ENCODE results near the gene DISP3.

The DISP3 gene

GRCh38 chr1:11458811-11459275 lies 20.1 kb upstream of the DISP3 start:
- in situ Hi-C loops (cut with HindIII; ENCODE audit: low sequenced_read_pairs), result no loop called here

GRCh38 chr1:11461531-11462137 lies 17.3 kb upstream of the DISP3 start:
- in situ Hi-C loops (cut with HindIII; ENCODE audit: low sequenced_read_pairs), result loop anchor here (5.0 kb wide), 1 partner anchor 96 kb away; no protein-coding TSS in a partner anchor

- in situ Hi-C loops (cut with HindIII; ENCODE audit: low sequenced_read_pairs), result loop anchor here (5.0 kb wide), 1 partner anchor 95 kb away; no protein-coding TSS in a partner anchor
Observed at GRCh38 chr1:11462224-11462923, 16.6 kb upstream of the DISP3 start.

- in situ Hi-C loops (cut with HindIII; ENCODE audit: low sequenced_read_pairs), result loop anchor here (5.0 kb wide), 1 partner anchor 94 kb away; no protein-coding TSS in a partner anchor
Observed at GRCh38 chr1:11463177-11463576, 15.8 kb upstream of the DISP3 start.

GRCh38 chr1:11465307-11465706 lies 13.6 kb upstream of the DISP3 start:
- in situ Hi-C loops (cut with HindIII; ENCODE audit: low sequenced_read_pairs), result no loop called here

GRCh38 chr1:11466416-11466815 lies 12.5 kb upstream of the DISP3 start:
- in situ Hi-C loops (cut with HindIII; ENCODE audit: low sequenced_read_pairs), result no loop called here

- in situ Hi-C loops (cut with HindIII; ENCODE audit: low sequenced_read_pairs), result no loop called here
Observed at GRCh38 chr1:11468878-11469277, 10.1 kb upstream of the DISP3 start.

- in situ Hi-C loops (cut with HindIII; ENCODE audit: low sequenced_read_pairs), result no loop called here
Observed at GRCh38 chr1:11470912-11471311, 8.0 kb upstream of the DISP3 start.

GRCh38 chr1:11471473-11471872 lies 7.5 kb upstream of the DISP3 start:
- in situ Hi-C loops (cut with HindIII; ENCODE audit: low sequenced_read_pairs), result no loop called here

GRCh38 chr1:11472284-11472683 lies 6.7 kb upstream of the DISP3 start:
- in situ Hi-C loops (cut with HindIII; ENCODE audit: low sequenced_read_pairs), result no loop called here

GRCh38 chr1:11472741-11473140 lies 6.2 kb upstream of the DISP3 start:
- in situ Hi-C loops (cut with HindIII; ENCODE audit: low sequenced_read_pairs), result no loop called here

GRCh38 chr1:11473491-11474034 lies 5.4 kb upstream of the DISP3 start:
- in situ Hi-C loops (cut with HindIII; ENCODE audit: low sequenced_read_pairs), result no loop called here

- in situ Hi-C loops (cut with HindIII; ENCODE audit: low sequenced_read_pairs), result no loop called here
Observed at GRCh38 chr1:11474826-11475225, 4.1 kb upstream of the DISP3 start.

GRCh38 chr1:11475748-11476147 lies 3.2 kb upstream of the DISP3 start:
- in situ Hi-C loops (cut with HindIII; ENCODE audit: low sequenced_read_pairs), result no loop called here

GRCh38 chr1:11479375-11479979 lies 522 bp downstream of the DISP3 start:
- in situ Hi-C loops (cut with HindIII; ENCODE audit: low sequenced_read_pairs), result no loop called here

GRCh38 chr1:11481019-11481418 lies 2.1 kb downstream of the DISP3 start:
- in situ Hi-C loops (cut with HindIII; ENCODE audit: low sequenced_read_pairs), result no loop called here

GRCh38 chr1:11482198-11482597 lies 3.2 kb downstream of the DISP3 start:
- in situ Hi-C loops (cut with HindIII; ENCODE audit: low sequenced_read_pairs), result no loop called here

GRCh38 chr1:11482701-11483479 lies 3.9 kb downstream of the DISP3 start:
- in situ Hi-C loops (cut with HindIII; ENCODE audit: low sequenced_read_pairs), result no loop called here

GRCh38 chr1:11483581-11484320 lies 4.8 kb downstream of the DISP3 start:
- in situ Hi-C loops (cut with HindIII; ENCODE audit: low sequenced_read_pairs), result no loop called here

- in situ Hi-C loops (cut with HindIII; ENCODE audit: low sequenced_read_pairs), result no loop called here
Observed at GRCh38 chr1:11484321-11484655, 5.3 kb downstream of the DISP3 start.
